RWPE1 (cell line): ENCODE data around the gene GZMM.
A peak's percentile ranks its signal among the peaks of the same experiment; 100 is the strongest.

Experiments
- CTCF ChIA-PET: fragments of 350-600 bp; sonication (Branson Sonifier 250); formaldehyde crosslinking; extraction: SDS; loops from one replicate; lab custom pipeline; 2021; lab: Yijun Ruan, JAX
- POLR2A ChIA-PET: fragments of 400-600 bp; formaldehyde crosslinking; extraction: SDS; loops from one replicate; lab custom pipeline; 2020; ENCODE audit warnings: antibody characterized with exemption; ENCODE audit not compliant: low non-redundant PET; lab: Yijun Ruan, JAX
- DNase-seq: peaks from one replicate; pipeline ENCODE4 v3.0.0; 2012; ENCODE audit warnings: low spot score
- H3K27ac ChIP-seq: fragments of 450-650 bp; 2 replicates; pipeline ENCODE4 v1.5.1; 2017
- TF ChIP-seq, protein P1 (sequence below): fragments of 450-650 bp; conservative IDR thresholded peaks from 2 replicates; pipeline ENCODE4 v1.5.1; 2017; ENCODE audit warnings: low read depth, mild to moderate bottlenecking

The GZMM gene

DNA sequence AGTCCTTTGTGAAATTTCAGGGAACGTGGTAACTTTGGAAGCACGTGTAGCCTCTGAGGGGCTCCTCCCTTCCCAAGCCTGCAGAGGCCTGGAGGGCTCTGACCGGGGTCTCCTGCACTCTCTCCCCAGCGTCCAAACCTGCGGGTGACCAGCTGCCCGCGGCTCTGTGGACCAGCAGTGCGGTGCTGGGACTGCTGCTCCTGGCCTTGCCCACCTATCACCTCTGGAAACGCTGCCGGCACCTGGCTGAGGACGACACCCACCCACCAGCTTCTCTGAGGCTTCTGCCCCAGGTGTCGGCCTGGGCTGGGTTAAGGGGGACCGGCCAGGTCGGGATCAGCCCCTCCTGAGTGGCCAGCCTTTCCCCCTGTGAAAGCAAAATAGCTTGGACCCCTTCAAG is 39.2 kb upstream of the GZMM start:
- ChIA-PET POLR2A (interaction anchor here (0.7 kb wide), 1 partner anchor 96 kb away, joined by 5 read pairs; the partner anchor contains the start of gene C2CD4C), CTCF (no interaction called here)
- no peak overlapping the region for H3K27ac ChIP-seq
- no peak for DNase-seq
- TF ChIP-seq, protein P1, sequence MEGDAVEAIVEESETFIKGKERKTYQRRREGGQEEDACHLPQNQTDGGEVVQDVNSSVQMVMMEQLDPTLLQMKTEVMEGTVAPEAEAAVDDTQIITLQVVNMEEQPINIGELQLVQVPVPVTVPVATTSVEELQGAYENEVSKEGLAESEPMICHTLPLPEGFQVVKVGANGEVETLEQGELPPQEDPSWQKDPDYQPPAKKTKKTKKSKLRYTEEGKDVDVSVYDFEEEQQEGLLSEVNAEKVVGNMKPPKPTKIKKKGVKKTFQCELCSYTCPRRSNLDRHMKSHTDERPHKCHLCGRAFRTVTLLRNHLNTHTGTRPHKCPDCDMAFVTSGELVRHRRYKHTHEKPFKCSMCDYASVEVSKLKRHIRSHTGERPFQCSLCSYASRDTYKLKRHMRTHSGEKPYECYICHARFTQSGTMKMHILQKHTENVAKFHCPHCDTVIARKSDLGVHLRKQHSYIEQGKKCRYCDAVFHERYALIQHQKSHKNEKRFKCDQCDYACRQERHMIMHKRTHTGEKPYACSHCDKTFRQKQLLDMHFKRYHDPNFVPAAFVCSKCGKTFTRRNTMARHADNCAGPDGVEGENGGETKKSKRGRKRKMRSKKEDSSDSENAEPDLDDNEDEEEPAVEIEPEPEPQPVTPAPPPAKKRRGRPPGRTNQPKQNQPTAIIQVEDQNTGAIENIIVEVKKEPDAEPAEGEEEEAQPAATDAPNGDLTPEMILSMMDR: no peak

DNA sequence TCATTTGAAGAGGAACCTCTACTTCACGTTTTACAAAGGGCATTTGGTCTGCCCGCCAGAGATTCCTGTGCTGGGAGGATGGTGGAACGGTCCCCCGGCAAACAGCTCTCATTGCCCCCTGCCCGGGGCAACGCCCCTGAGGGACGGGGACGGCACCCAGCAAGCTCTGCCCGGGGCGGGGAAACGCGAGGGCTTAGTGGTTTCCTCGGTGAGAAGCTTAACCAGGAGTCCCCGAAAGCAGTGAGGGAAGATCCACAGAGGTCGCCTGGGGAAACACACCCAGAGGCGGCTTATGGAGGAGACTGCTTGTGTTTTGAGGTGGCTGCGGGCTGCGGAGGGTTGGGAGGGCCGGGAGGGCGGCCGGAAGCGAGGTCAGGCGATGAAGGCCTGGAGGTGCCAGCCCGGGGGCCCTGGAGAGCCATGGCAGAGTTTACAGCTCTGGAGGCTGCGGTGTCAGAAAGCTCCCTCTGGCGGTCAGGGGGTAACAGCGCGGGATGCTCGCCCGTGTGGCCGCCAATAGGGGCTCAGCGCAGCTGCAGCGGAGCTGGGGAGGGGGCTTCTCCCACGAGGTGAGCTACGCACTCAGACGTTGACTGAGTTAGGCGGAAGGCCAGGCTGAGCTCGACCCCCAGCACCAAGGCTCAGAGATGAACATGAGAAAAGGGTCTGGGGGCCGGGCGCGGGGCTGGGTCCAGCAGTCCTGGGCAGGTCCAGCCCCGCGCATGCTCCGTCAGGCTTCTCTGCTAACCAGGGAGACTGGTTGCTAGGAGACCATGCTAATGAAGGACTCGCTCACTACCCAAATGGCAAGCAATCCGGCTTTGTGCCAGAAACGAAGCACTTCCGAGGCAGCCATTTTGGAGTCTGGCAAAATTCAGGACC is 37.2 kb upstream of the GZMM start:
- CTCF ChIA-PET: interaction anchor here (0.7 to 1.2 kb wide), 8 partner anchors 8 to 211 kb away, joined by 3 to 9 read pairs (median 5); partner anchors contain the start of genes MADCAM1 and SHC2
- POLR2A ChIA-PET: interaction anchor here (0.7 kb wide), 1 partner anchor 25 kb away, joined by 3 read pairs; no protein-coding TSS in a partner anchor
- peak overlapping the region; percentile 92 for H3K27ac ChIP-seq
- peak; percentile 98 for DNase-seq
- TF ChIP-seq, protein P1: peak; percentile 93

DNA sequence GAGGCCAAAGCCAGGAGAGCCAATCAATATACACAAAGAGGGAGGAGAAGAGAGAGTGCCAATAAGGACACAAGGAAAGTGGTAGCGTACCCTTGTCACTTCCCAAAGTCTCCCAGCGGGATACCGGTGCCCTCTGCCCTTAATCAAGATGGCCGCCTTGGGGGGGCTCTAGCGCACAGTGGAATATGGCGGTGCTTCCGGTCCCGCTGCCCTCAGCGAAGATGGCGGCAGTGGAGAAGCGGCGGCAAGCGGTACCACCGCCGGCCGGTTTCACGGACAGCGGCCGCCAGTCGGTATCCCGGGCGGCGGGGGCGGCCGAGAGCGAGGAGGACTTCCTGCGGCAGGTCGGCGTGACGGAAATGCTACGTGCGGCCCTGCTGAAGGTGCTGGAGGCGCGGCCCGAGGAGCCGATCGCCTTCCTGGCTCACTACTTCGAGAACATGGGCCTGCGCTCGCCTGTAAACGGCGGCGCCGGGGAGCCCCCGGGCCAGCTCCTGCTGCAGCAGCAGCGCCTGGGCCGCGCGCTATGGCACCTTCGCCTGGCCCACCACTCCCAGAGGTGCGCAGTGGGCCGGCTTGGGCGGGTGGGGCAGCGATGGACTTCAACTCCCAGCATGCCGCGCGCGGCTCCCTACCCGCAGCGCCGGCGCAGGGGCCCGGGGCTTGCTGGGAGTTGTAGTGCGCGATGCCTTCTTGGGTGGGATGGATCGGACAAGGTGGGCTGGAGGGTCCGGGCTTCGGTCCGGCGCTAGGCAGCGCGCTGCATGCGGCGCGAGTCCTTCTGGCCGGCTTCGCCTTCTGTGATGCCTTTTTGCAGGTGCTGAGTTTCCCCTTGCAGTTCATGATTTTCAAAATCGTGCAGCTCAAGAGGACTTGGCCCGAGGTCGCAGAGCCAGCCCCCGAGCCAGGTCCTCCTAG is 36.3 kb upstream of the GZMM start, which contains the start of gene TPGS1:
Gene TPGS1 (plus strand): TSS at position 212 of the 918 bp plus-strand sequence. CDS start 10 bp downstream, at position 222.
- ChIA-PET POLR2A (no interaction called here), CTCF (interaction anchor here (1.0 to 1.2 kb wide), 4 partner anchors 9 to 45 kb away, joined by 5 to 9 read pairs (median 7); partner anchors contain the start of gene MADCAM1)
- H3K27ac ChIP-seq: peak within 1 kb of the TSS; percentile 92
- DNase-seq: peak; percentile 74
- TF ChIP-seq, protein P1: no peak

DNA sequence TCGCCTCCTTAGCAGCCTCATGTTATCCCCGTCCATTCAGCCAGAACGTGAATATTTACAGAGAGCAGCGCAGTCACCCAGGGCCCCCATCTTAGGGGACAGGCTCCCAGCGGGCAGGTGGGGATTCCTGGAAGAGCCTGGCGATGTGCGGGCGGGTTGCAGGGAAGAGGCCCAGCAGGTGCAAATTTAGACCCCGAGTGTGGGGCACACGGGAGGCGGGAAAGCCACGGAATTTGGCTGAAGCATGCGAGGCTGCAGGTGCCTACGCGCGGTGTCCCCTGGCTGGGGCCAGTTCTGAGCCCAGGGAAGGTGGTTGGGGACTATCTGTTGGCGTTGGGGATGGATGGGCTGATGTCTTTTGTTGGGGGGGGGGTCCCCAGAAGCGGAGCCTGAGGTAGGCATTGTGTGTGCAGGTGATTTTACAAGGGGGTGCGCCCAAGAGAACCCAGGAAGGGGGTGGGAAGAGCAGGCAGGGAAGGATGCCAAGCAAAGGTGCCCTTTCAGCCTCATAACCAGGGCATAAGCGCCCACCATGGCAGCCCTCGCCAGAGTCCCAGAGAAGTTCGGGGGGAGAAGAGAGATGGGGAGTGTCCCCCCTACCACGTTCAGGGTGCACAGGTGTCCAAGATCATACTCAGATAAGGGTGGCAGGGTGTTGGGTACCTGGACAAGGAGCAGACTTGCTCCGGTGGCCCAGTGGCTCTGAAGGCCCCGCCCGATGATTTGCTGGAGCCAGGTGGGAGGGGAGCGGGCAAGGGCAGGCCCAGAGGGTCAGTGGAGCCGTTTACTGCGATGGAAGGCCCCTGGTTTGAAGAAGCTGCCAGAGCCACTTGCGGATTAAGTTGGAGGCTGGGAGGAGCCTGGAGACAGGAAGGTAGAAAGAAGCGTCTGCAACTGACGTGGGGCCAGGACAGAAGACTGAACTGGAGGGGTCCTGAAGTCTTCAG is 35.4 kb upstream of the GZMM start:
- ChIA-PET CTCF (no interaction called here), POLR2A (no interaction called here)
- no peak for DNase-seq
- H3K27ac ChIP-seq: peak overlapping the region; percentile 92
- TF ChIP-seq, protein P1: no peak

DNA sequence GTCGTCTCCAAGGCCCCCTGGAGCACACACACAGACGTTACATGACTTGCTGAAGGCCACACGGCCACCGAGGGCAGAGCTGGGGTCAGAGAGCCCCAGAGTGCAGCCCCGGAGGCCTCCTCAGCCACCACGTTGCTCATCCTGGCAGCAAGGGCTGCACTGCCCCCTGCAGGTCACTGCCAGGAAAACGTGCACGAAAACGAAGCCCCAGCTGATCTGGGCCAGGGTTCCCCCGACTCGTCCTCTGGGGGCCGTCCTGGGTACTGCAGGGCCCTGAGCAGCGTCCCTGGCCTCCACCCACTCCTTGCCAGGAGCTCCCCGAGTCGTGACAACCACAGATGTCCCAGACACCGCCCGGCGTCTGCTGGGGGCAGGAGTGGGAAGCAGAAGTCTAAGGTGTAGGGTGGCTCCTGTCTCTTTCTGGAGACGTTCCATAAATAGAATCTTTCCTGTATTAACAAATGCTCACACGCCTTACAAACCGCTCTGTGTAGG is 33.2 kb upstream of the GZMM start:
- no peak for DNase-seq
- H3K27ac ChIP-seq: peak overlapping the region; percentile 64
- TF ChIP-seq, protein P1: peak; percentile 78
- ChIA-PET POLR2A (no interaction called here), CTCF (interaction anchor here (0.5 to 1.3 kb wide), 13 partner anchors 10 to 179 kb away, joined by 3 to 6 read pairs (median 3); partner anchors contain the start of genes BSG and MADCAM1)
